Myocyte (in vitro differentiated cells): ENCODE data around the gene PRKG1. TPM values are rescaled to one million over a fixed set of nuclear protein-coding genes. Genes with fewer than 3 reads are reported as not detected.
"Not testable (repeated sequence)": the region's sequence is repeated elsewhere in the genome, so short reads cannot be mapped to it uniquely, and the experiment has no call there.

Source experiments
- DNase-seq: peaks from one replicate; pipeline ENCODE4 v3.0.0-alpha.2; 2012; ENCODE audit warnings: low read depth
- total RNA-seq: library from RNA; depleted of rRNA; stranded (reverse); fragments of >200 nt; gene quantifications from 2 replicates; pipeline ENCODE4 v1.2.3, GENCODE V29; 2014

The PRKG1 gene
- total RNA-seq, 1 donor from 2014 or later: 26.7 TPM

DNA sequence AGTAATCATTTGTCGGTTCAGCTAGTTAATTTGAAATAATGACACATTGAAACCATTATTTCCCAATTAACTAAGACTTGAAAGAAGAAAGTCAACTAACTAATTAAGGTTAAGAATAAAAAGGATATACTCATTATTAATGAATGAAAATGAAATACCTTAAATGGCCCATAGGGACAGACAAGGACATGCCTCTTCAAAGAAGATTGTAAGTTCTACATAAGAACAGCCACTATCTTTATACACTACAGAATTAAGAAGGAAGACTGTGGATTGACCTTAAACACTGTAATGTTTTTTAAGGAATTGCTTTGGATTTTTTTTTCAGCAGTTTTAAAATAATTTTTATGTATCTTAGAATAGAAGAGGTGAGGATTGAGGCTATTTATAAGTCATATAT, 564.5 kb downstream of the PRKG1 start:
- no peak for DNase-seq

DNA sequence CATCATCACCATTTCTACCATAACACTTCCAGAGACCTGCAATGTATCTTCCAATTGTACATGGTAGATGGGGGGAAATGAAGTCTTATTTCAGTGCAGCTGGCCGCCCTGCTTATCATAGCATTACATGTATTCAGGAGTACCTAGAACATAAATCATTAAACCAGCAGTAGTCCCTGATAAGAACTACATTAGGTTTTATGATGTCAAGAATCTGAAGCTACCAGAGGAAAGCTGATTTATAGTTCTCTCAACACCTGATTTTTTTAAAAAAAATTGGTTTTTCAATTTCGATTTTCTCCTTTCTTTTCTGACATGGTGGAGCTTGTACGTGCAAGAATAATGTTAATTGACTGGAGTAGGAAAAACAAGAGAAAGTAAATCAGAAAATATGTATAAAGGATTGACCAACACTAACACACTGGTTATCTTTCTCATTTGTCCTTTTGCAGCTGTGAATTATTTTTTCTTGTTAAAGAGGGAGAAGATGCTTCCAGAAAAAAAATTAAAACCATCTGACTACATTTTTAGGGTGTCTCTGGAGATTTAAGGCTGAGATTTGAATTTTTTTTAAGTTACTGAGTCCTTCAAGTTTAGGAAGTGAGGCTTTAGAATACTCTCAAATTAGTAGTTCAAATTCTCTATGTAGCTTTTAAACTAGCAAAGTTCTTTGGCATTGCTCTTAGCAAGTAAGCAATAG, 566.0 kb downstream of the PRKG1 start:
- no peak for DNase-seq

DNA sequence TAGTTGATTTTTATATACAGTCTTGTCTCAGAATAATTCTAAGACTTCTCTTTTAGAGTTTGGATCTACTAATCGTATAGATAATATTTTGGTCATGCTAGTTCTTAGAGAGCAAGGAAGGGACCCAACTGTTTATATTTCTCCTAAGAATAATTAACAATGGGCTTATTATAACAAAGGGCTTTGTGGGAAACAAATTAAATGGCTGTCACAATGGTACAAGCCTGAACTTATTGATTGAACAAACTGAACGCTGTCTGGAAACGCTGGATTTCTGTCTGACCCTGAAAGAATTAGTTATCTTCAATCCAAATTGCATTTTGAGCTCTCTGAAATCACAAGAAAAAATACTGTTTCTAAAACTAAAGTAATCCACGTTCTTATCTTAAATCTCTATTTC, 568.3 kb downstream of the PRKG1 start:
- no peak for DNase-seq

DNA sequence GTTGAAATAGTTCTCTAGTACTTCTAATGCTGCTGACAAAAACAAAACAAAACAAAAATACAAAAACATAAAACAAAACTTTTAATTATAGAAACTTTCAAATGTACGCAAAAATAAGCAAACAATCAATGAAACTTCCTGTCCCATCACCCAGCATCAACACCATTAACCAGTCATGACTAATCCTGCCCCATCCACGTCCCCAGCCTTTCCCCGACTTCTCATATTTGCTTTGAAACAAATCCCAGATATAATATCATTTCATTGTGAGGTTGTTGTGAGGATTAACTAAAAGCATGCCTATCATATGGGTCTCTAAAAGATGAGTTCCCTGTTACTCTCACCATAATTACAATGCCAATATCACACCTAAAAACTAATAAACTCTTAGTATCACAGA, 569.4 kb downstream of the PRKG1 start:
- DNase-seq: no peak

DNA sequence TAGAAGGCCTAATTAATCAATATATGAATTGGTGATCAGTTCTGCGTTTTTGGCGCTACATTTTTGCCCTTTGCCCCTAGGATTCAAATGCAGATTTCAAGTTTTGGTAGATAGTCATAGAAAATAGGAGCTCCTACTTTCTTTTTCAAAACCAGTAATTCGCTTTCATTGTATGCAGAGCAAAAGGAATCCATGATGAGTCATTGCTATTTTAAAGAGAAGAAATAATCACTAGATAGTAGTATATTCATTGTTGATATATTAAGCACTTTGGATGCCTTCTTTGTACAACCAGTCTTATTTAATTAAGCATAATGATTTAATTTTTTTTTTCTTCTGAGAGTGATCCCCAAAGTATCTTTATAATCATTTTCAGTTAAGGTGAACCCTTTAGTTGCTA, 574.8 kb downstream of the PRKG1 start:
- DNase-seq: no peak

DNA sequence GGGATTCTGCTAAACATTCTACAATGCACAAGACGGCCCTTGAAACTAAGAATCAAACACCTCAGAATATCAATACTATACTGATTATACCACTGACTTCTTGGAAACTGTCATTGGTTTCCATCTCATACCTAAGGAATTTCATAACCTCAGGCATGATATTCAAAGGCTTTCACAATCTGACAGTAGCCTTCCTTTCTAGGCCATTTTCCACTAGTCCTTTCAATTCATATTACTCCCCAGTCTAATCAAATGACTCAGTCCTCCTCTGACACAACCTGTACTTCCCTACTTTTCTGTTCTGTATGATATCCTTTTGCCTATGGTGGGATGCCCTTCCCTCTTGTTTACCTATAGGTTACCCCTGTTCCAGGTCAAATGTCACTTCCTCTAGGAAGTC, 576.8 kb downstream of the PRKG1 start:
- no peak for DNase-seq

DNA sequence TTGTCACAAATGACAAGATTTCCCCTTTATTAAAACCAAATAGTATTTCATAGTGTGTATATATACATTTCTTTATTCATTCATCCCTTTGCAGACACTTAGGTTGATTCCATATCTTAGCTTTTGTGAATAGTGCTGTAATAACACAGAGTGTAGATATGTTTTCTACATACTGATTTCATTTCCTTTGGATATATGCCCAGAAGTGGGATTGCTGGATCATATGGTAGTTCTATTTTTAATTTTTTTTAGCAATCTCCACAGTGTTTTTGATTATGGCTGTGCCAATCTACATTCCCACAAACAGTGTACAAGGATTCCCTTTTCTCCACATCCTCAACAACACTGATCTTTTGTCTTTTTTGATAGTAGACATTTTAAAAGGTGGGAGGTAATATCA, 578.7 kb downstream of the PRKG1 start:
- no peak for DNase-seq

DNA sequence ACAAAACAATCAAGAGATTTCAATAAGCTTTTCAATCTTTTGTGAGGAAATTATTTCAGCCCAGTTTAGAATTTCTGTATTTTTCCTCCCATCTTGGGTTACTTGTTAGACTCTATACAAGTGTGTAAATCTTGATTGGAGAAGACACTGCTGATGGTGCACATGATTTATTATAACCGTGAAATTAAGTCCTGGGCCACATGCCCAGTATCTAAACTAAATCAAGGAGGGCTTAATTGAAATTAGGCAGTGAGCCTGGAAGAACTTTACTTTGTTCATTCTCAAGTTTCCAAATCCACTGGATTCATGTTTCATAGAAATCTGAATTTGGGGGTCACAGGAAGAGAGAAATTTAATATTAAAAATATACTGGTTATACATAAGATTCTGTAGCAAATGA, 580.6 kb downstream of the PRKG1 start:
- no peak for DNase-seq

DNA sequence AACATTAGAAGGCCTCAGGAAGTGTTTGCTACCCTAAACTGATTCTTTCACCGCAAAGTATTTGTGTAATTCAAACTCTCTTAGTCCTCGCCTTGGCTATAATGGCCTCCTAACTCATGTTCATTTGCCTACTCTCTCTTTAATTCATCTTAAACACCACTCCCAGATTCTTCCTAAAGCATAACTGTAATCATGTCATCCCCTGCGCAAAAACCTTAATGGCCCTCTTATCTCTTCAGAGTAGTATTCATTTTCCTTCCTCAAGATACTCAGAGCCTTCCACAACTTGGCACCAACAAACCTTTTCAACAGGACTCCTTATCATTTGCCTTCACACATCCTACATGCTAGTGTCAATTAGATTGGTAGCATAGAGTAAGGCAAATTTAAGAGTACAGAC, 582.2 kb downstream of the PRKG1 start:
- DNase-seq: no peak

DNA sequence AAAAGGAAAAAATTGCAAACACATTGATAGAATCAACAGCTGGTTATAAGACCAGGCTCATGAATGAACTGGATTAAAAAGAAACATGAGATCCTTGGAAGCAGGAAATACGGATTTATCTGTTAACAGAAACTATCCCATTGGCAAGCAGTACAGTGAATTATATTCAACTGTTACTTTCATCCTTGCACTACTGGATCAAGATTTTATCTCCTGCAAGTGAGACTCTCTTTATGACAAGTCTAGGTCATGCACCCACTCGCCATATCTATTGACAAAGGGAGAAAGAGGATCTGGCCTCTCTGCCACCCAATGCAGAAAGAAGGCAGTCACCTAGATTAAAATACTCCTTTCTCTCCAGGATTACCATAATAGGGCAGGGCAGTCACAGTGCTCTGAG, 583.7 kb downstream of the PRKG1 start:
- no peak for DNase-seq

DNA sequence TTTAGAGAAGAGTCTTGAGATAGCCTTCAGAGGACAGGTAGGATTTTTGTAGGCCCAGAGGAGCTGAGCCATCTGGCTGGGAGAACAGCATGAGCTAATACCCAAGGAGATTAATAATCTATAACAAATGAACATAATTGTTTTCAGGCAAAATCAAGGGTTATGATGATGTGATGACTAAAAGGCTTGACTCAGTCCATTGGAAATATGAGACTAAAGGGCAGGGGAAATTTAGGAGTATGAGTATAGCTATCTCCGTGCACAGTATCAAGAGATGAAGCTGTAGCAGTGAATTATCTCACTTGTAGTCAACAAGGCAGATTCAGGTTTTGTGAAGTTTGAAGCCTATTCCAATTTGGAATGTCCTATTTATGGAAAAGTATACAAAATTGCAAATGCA, 585.1 kb downstream of the PRKG1 start:
- no peak for DNase-seq

DNA sequence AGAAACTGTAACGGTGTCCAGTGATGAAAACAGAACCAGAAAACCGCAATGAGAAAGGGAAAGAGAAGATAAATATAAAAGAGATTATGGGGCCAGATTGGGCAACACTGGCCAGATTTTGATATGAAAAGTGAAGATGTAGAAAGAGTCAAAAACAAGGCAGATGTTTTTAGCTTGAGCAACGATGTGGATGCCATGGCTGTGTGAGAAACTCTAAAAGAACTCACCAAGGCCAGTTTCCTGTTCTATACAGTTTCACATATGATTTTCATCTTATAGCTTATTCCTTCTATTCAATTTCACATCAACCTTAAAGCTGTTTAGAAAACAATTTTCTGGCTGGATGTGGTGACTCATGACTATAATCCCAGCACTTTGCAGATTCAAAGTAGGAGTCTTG, 588.8 kb downstream of the PRKG1 start:
- DNase-seq: no peak

DNA sequence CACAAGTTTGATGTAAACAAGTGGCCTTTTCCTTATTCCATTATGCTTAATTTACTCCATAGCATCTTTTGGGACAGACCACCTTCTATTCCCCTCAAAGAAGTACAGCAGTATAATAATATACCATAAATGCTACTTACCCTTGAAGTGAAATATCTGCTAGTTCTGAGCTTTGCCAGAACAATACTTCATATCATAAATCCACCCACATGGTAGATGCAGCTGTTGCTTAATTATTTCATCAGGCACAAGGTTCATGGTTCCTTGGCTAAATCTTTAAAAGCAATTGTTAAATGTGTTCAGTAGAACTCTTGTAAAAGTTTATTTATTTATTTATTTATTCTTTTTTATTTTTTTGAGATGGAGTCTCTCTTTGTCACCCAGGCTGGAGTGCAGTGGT, 592.2 kb downstream of the PRKG1 start:
- peak; percentile 50 for DNase-seq

DNA sequence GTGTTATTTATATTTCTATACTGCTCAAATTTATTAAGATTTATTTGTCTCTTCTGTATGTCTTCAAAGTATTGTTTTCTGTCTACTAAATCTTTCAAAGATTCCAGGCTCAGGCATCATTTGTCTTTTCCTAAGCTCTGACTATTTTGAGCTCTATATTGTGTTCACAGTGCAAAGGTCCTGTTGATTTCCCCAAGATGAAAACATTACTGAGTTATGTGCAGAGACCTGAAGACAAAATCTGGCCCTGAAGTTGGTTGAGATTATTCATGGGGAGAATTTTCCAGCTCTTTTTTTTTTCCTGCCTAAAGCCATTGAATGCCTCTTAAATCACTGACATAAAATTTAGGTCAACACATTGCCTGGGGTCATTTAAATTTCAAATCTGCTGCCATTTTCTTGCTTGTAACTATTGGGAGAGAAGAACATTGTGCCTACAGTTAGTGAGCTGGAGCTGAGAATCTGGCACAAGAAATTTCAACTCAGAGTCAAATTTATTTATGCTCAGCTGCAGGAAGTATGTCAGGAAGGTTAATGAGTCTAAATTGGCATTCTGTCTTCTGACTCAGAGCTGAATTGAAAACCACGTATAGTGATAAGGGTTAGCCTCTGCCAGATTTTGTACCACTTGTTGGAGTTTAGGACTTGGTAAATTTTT, 593.5 kb downstream of the PRKG1 start:
- DNase-seq: peak; percentile 16

DNA sequence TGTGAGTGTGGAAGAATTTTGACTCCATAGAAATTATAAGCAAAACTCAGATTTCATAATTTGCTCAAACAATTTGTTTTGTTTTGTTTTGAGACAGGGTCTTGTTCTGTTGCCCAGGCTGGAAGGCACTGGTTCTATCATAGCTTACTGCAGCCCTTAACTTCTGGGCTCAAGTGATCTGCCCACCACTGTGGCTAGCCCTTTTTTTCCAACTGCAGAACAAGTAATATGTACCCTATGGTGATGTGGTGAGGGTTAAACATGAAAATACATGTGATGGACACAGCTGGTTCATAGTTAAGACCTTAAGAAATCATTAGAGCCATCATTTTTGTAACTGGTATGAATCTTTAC, 594.0 kb downstream of the PRKG1 start:
- DNase-seq: no peak

DNA sequence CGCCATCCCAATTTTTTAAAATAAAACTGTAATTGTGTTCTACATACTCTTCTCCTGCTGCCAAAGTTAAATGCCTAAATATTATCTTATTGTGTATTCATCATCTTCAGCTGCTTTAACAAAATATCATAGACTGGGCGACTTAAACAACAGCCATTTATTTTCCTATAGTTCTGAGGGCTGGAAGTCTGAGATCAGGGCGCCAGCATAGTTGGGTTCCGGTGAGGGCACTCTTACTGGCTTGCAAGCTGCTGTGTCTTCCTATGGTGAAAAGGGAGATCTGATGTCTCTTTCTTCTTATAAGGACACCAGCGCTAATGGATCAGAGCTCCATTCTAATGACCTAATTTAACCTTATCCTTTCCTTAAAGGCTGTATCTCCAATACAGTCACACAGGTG, 594.8 kb downstream of the PRKG1 start:
- no peak for DNase-seq

DNA sequence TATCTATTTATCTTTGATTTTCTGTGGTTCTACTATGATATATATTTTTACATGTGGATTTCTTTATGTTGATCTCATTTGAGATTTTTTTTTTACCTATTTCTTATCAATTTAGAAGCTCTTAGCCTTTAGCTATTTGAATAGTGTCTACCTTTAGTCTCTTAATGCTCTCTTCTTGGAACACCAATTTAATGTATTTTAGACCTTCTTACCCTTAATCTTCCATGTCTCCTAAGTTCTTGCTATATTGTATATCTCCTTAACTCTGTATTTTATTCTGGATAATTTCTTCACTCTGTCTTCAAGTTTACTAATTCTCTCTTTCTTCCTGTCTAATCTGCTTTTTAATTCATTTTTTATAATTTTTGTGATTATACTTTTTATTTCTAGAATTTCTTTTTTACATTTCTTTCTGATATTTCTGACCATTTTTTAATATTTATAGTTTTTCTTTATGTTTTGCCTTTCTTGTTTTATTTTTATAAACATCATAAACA, 597.8 kb downstream of the PRKG1 start:
- DNase-seq: no peak

DNA sequence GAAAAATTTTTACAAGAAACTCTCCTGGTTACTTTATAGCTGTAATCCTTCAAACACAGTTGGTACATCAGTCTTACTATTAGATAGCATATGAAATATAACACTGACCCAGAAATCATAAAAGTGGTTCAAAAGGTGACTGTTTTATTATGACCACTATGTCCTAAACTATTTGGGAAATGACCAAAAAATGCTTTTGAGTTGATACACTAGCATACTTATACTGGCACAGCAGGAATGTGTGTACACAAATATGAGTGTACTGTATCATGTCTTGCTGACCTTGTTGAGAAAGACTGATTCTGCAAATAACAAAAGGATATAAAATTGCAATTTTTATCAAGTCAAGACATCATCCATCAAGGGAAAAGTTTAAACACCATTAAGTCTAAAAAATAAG, 600.8 kb downstream of the PRKG1 start:
- no peak for DNase-seq

DNA sequence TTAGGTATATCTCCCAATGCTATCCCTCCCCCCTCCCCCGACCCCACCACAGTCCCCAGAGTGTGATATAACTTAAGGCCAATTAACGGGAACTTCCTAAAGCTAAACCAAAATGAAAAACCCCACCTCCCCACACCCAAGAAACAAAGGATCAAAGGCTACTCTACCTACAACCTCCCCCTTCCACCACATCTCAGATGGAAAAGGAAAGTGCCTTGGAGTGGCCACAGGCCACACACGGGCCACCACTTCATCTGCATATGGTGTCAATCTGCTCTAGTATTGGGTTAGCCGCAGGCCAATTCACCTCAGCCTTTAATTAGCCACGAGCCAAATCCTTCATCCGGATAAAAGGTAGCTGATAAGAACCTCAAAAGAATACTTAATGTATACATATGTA, 605.6 kb downstream of the PRKG1 start:
- no peak for DNase-seq

DNA sequence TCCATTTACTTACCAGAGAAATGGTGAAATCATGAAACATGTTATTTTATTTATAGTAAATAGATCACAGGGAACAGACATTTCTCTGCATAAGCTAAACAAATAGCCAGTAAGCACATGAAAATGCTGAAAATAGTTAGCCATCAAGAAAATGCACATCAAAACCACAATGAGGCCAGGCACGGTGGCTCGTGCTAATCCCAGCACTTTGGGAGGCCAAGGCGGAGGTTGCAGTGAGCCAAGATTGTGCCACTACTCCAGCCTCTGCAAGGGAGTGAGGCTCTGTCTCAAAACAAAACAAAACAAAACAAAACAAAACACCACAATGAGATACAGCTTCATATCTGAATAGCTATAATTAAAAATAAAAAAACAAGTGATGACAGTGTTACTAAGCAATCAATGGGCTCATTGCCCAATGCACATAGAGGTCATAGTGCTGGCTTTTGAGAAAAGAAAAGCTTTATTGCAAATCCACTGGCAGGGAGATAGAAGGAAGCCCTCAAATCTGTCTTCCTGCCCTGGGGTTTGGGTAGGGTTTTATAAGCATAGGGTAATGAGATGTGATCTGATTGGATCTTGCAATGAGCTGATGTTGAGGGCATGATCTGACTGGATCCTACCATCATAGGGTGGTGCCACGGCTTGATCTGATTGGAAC, 608.9 kb downstream of the PRKG1 start:
- DNase-seq: peak; percentile 25

DNA sequence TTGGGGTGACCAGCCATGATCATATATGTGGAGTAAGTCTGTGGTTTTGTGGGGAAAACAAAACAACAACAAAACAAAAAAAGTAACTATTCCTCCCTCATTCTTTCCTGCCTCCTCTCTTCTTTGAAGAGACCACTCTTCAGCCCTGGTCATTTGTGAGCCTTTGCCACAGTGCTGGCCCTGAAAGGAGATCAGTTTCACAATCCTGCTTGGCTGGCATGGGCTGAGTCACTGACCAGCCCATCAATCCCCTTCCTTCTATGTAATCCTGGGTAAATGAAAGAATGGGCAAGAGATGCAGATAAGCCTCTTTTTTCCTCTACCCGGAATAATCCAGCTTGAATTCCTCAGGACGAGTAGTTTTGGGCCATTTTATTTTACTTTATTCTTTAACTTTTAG, 611.5 kb downstream of the PRKG1 start:
- DNase-seq: peak; percentile 42

DNA sequence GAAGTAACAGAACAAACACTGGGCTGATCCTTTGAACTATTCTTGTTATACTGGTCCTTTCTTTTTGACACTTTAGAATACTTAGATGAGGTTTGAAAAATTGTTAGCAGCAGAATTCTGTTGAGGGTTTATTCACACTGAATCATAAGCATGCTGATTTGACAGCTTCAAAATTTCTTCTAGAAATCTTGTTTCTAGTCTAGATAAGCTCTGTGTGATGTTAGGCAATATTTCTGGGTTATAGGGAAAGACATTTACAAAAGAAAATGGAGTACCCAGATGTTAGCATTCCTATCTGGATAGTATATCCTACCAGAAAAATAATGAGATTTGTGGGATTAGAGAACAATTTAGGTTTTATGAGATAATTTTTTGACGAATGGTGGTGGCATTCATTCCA, 613.0 kb downstream of the PRKG1 start:
- DNase-seq: no peak

DNA sequence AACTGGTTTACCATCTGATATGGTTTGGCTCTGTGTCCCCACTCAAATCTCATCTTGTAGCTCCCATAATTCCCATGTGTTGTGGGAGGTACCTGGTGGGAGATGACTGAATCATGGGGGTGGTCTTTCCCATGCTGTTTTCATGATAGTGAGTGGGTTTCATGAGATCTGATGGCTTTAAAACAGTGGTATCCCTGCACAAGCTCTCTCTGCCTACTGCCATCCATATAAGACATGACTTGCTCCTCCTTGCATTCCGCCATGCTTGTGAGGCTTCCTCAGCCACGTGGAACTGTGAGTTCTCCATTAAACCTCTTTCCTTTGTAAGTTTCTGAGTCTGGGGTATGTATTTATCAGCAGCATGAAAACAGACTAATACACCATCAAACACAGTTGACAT, 614.5 kb downstream of the PRKG1 start:
- not testable (repeated sequence) for DNase-seq
